Fibroblast of gingiva (primary cell): Measurements from ENCODE around the gene NRDE2.
A peak's percentile ranks its signal among the peaks of the same experiment; 100 is the strongest.

Experiments
- DNase-seq: peaks from one replicate; pipeline ENCODE4 v3.0.0-alpha.2; 2011; ENCODE audit warnings: low read depth

Gene NRDE2

GRCh38 chr14:90331497-90332270, at the start of gene NRDE2:
Gene NRDE2 (minus strand): TSS chr14:90331941. CDS start chr14:90331904, 37 bp downstream.
- DNase-seq = peak; percentile 98

- DNase-seq = no peak
These were observed 49.5 kb upstream of the NRDE2 start for GRCh38 chr14:90381011-90381786.

GRCh38 chr14:90379106-90379505, 47.4 kb upstream of the NRDE2 start:
- DNase-seq = no peak

- no peak for DNase-seq
These were observed 46.5 kb upstream of the NRDE2 start for GRCh38 chr14:90378249-90378648.

GRCh38 chr14:90375934-90376333, 44.2 kb upstream of the NRDE2 start:
- DNase-seq = no peak

- no peak for DNase-seq
These were observed 43.1 kb upstream of the NRDE2 start for GRCh38 chr14:90374813-90375212.

- DNase-seq = no peak
These were observed 42.1 kb upstream of the NRDE2 start for GRCh38 chr14:90373887-90374286.

GRCh38 chr14:90368946-90369721, 37.4 kb upstream of the NRDE2 start:
- no peak for DNase-seq

- no peak for DNase-seq
These were observed 30.8 kb upstream of the NRDE2 start for GRCh38 chr14:90362558-90362896.

- DNase-seq = no peak
These were observed 30.3 kb upstream of the NRDE2 start for GRCh38 chr14:90361865-90362557.

GRCh38 chr14:90358359-90358758, 26.6 kb upstream of the NRDE2 start:
- no peak for DNase-seq

GRCh38 chr14:90356925-90357324, 25.2 kb upstream of the NRDE2 start:
- DNase-seq = no peak

- no peak for DNase-seq
These were observed 24.1 kb upstream of the NRDE2 start for GRCh38 chr14:90355540-90356518.

GRCh38 chr14:90354551-90355298, 23.0 kb upstream of the NRDE2 start:
- DNase-seq = no peak

GRCh38 chr14:90349739-90350138, 18.0 kb upstream of the NRDE2 start:
- DNase-seq = no peak

- DNase-seq = no peak
These were observed 16.5 kb upstream of the NRDE2 start for GRCh38 chr14:90348270-90348669.

- no peak for DNase-seq
These were observed 13.5 kb upstream of the NRDE2 start for GRCh38 chr14:90345239-90345557.

GRCh38 chr14:90344331-90345238, 12.8 kb upstream of the NRDE2 start:
- DNase-seq = no peak

GRCh38 chr14:90342327-90342726, 10.6 kb upstream of the NRDE2 start:
- DNase-seq = no peak
